HG03575 (cell line): ENCODE data around the gene AP1M2.
"Not testable (repeated sequence)": the region's sequence is repeated elsewhere in the genome, so short reads cannot be mapped to it uniquely, and the experiment has no call there.

Experiments
- ATAC-seq: cut with Tn5 transposase; IDR thresholded peaks from one replicate; pipeline ENCODE4 v1.9.1; 2021; ENCODE audit not compliant: unreplicated experiment, insufficient number of reproducible peaks, low FRiP score; ENCODE audit errors: extremely low read depth

AP1M2 gene

GRCh38 chr19:10567656-10568055, 19.5 kb downstream of the AP1M2 start:
- no peak for ATAC-seq

- ATAC-seq = no peak
These were observed 20.3 kb downstream of the AP1M2 start for GRCh38 chr19:10566658-10567410.

DNA sequence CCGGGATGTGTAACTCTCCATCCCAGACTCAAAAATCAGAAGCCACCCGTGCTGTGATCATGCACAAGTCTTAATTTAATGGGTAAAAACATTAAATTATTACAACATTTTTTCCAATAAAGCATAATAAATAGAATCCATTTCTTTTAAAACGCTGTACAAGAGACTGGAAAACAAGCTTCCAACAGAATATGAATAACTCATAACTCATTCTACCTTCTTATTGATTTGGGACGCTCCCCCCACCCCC, 20.8 kb downstream of the AP1M2 start:
- no peak for ATAC-seq

GRCh38 chr19:10565567-10566407, 21.3 kb downstream of the AP1M2 start, which contains the start of gene KRI1:
Gene KRI1, minus strand, starts transcription at chr19:10566010. Its CDS starts 11 bp downstream, at chr19:10565999.
- no peak for ATAC-seq

- ATAC-seq = no peak
These were observed 22.0 kb downstream of the AP1M2 start for GRCh38 chr19:10565028-10565566.

- no peak for ATAC-seq
These were observed 24.5 kb downstream of the AP1M2 start for GRCh38 chr19:10562609-10563008.

GRCh38 chr19:10560154-10560553, 27.0 kb downstream of the AP1M2 start:
- ATAC-seq = no peak

- ATAC-seq = no peak
These were observed 29.4 kb downstream of the AP1M2 start for GRCh38 chr19:10557603-10558197.

- ATAC-seq = no peak
These were observed 31.5 kb downstream of the AP1M2 start for GRCh38 chr19:10555610-10555973.

- no peak for ATAC-seq
These were observed 32.1 kb downstream of the AP1M2 start for GRCh38 chr19:10554760-10555609.

- no peak for ATAC-seq
These were observed 33.1 kb downstream of the AP1M2 start for GRCh38 chr19:10553943-10554381.

GRCh38 chr19:10553087-10553667, 33.9 kb downstream of the AP1M2 start:
- ATAC-seq = no peak

DNA sequence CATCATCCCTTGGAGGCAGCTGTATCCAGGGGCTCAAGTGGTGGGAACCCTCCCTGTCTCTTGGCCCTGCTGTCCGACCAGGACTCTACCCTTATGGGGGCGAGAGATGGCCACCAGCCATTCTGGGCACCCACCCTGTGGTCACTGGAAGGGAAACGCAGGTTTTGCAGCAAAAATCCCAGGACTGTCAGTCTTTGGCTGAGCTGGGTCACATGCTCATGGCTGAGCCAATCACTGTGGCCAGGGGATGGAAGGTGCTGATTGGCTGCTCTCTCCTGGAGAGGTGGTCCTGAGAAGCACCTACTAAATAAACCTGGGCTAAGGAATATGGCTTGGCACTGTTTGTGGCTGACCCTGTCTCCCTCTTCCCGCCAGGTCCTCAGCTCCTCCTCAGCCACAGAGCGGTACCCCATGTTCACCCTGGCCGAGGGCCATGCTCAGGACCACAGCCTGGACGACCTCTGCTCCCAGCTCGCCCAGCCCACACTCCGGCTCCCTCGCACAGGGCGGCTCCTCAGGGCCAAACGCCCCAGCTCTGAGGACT, 34.5 kb downstream of the AP1M2 start:
- ATAC-seq = no peak

- no peak for ATAC-seq
These were observed 35.3 kb downstream of the AP1M2 start for GRCh38 chr19:10551698-10552301.

DNA sequence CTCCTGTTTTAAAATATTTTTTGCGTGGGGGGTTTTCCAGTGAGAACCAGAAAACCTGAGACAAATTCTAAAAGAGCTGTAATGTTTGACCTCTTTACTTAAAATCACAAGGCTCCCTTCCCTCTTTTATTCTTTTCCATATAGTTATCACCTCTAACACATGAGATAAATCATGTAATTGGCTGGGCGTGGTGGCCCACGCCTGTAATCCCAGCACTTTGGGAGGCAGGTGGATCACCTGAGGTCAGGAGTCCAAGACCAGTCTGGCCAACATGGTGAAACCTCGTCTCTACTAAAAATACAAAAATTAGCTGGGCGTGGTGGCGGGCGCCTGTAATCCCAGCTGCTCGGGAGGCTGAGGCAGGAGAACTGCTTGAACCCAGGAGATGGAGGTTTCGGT, 36.1 kb downstream of the AP1M2 start:
- ATAC-seq = not testable (repeated sequence)

DNA sequence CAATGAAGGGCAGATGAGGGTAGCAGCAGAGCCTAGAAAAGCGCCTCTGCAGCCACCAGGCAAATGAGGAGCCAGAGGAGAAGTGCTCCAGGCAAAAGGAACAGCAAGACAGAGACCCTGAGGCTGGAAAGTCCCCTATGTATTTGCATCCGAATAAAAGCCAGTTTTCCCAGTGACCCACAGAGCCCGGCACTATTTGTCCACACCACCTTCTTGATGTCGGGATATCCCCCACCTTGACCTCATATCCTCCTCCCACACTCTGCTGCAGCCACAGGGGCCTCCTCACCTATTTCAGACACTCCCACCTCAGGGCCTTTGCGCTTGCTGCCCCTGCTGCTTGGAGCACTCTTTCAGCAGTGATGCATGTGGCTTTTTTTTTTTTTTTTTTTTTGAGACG, 36.8 kb downstream of the AP1M2 start:
- ATAC-seq = no peak

DNA sequence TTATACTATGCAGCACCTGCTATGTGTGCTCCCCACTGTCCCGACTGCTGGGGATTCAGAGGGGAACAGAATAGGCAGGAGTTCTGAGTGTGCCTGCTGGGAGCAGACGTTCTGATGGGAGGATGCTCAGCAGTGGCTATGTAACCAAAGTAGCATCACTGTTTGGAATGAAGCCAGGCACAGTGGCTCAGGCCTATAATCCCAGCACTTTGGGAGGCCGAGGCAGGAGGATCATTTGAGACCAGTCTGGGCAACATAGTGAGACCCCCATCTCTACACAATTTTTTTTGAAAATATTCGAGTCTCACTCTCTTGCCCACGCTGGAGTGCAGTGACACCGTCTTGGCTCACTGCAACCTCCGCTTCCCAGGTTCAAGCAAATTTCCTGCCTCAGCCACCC, 37.4 kb downstream of the AP1M2 start:
- ATAC-seq = no peak

DNA sequence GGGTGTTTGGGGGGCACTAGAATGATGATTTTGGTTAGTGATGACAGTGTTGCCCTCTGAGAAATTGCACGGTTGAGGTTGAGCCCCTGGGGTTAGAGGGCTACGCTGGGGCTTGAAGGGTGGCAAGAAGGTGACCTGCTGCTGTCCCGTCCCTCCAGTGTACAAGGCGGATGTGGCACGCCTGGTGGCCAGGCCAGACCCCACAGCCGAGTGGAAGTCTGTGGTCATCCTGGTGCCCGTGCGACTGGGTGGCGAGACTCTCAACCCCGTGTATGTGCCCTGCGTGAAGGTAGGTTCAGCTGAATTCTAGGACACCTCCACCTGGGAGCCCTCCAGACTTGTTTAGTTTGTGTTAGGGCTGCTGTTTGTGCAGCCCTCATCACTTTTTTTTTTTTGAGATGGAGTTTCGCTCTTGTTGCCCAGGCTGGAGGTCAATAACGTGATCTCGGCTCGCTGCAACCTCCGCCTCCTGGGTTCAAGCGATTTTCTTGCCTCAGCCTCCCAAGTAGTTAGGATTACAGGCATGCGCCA, 38.3 kb downstream of the AP1M2 start:
- ATAC-seq = no peak
